Naive thymus-derived CD4-positive, alpha-beta T cell (primary cell): Measurements from ENCODE around the gene CRHR1. TPM values are rescaled to one million over a fixed set of nuclear protein-coding genes. Genes with fewer than 3 reads are reported as not detected.
A peak's percentile ranks its signal among the peaks of the same experiment; 100 is the strongest.

ENCODE experiments used
- ATAC-seq: fragments of 150-1000 bp; cut with Tn5 transposase; 2 replicates; pipeline ENCODE4 v1.10.0; 2021; ENCODE audit warnings: mild to moderate bottlenecking, moderate library complexity
- CTCF ChIA-PET: fragments of 350-600 bp; sonication (Branson Sonifier 250); formaldehyde crosslinking; loops from one replicate; lab custom pipeline; 2021; ENCODE audit warnings: antibody characterized with exemption; lab: Charles Lee
- POLR2A ChIA-PET: fragments of 350-600 bp; sonication (Branson Sonifier 250); formaldehyde crosslinking; loops from one replicate; lab custom pipeline; 2021; ENCODE audit warnings: antibody characterized with exemption, inconsistent platforms; lab: Charles Lee
- DNase-seq, 9 donors: peaks; one replicate each; pipeline versions ENCODE4 v3.0.0 to v3.0.0-alpha.2; 2020 to 2022; ENCODE audit warnings: mixed read lengths in 1 of 9
- H3K27ac ChIP-seq: one replicate; pipeline ENCODE4 v1.7.0; 2013; ENCODE audit warnings: mild to moderate bottlenecking, low read depth, low read length, moderate library complexity
- H3K27me3 ChIP-seq, 2 donors: one replicate each; pipeline ENCODE4 v1.7.0; 2013; ENCODE audit warnings: low read length in 2 of 2, mild to moderate bottlenecking in 2 of 2, moderate library complexity in 2 of 2; ENCODE audit not compliant: control insufficient read depth in 2 of 2, insufficient read depth in 2 of 2
- H3K36me3 ChIP-seq, 3 experiments: 1 replicate in 2 of 3; 2 replicates in 1 of 3; pipeline ENCODE4 v1.7.0; 2013; ENCODE audit warnings: low read length in 3 of 3, mild to moderate bottlenecking in 3 of 3, moderate library complexity in 1 of 3; ENCODE audit not compliant: insufficient read depth in 3 of 3, control insufficient read depth in 2 of 3
- H3K4me1 ChIP-seq, 2 donors: one replicate each; pipeline ENCODE4 v1.7.0; 2013; ENCODE audit warnings: low read length in 2 of 2, mild to moderate bottlenecking in 2 of 2, moderate library complexity in 1 of 2; ENCODE audit not compliant: control insufficient read depth in 2 of 2, insufficient read depth in 2 of 2
- H3K4me3 ChIP-seq: 2 replicates; pipeline ENCODE4 v1.7.0; 2013; ENCODE audit warnings: mild to moderate bottlenecking, low read length
- H3K9me3 ChIP-seq, 3 experiments: 1 replicate in 2 of 3; 2 replicates in 1 of 3; pipeline ENCODE4 v1.7.0; 2013; ENCODE audit warnings: low read length in 3 of 3; ENCODE audit not compliant: control insufficient read depth in 2 of 3
- H3K27ac Mint-ChIP-seq, 9 donors: one replicate each; pipeline ENCODE4 v1.8.0; 2020 to 2022; ENCODE audit warnings: mixed read lengths in 9 of 9, mild to moderate bottlenecking in 8 of 9, moderate library complexity in 5 of 9, inconsistent platforms in 2 of 9
- H3K27me3 Mint-ChIP-seq, 5 donors: one replicate each; pipeline ENCODE4 v1.8.0; 2021 to 2022; ENCODE audit warnings: mixed read lengths in 5 of 5, mild to moderate bottlenecking in 1 of 5
- H3K36me3 Mint-ChIP-seq, 5 donors: one replicate each; pipeline ENCODE4 v1.8.0; 2020 to 2022; ENCODE audit warnings: mixed read lengths in 5 of 5, mild to moderate bottlenecking in 3 of 5, inconsistent platforms in 1 of 5
- H3K4me1 Mint-ChIP-seq, 7 donors: one replicate each; pipeline ENCODE4 v1.8.0; 2020 to 2022; ENCODE audit warnings: mixed read lengths in 7 of 7, mild to moderate bottlenecking in 3 of 7, inconsistent platforms in 1 of 7
- H3K4me3 Mint-ChIP-seq, 10 donors: one replicate each; pipeline ENCODE4 v1.8.0; 2020 to 2022; ENCODE audit warnings: mild to moderate bottlenecking in 10 of 10, mixed read lengths in 10 of 10, moderate library complexity in 6 of 10, inconsistent platforms in 2 of 10
- H3K9me3 Mint-ChIP-seq, 11 donors: one replicate each; pipeline ENCODE4 v1.8.0; 2020 to 2022; ENCODE audit warnings: mixed read lengths in 11 of 11, mild to moderate bottlenecking in 4 of 11, inconsistent platforms in 1 of 11, moderate library complexity in 1 of 11
- intact Hi-C, 2 donors: fragments of 100-400 bp; cut with micrococcal nuclease; formaldehyde crosslinking; loops; one replicate each; pipeline ENCODE4 v1.15.1; 2023
- polyA plus RNA-seq, 2 donors: library from polyadenylated mRNA; unstranded; fragments of 300-500 nt; fragmentation: Illumina TruSeq; gene quantifications; one replicate each; pipeline ENCODE4 v1.2.3, GENCODE V29; 2021
- total RNA-seq, 6 experiments: library from RNA in 5 of 6; stranded (reverse) in 5 of 6; gene quantifications; 1 replicate in 5 of 6; 2 replicates in 1 of 6; pipeline ENCODE4 v1.2.3 and lab custom pipeline; 2021 to 2026

The CRHR1 gene
- total and polyA plus RNA-seq, 7 experiments from 2014 or later, result not detected

DNA sequence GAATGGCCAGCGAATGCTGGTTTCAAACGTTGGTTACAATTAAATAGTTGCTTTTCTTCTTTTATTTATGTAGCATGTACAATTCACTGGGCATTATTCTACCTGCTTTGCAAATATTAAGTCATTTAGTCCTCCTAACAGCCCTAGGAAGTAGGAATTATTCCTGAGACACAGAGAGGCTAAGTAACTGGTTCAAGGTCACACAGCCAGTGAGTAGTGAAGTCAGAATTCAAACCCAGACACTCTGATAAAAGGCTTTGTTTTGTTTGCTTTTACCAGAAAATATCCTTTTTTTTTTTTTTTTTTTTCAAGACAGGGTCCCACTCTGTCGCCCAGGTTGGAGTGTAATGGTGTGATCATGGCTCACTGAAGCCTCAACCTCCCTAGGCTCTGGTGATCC lies 2.2 kb downstream of the CRHR1 start:
- no peaks in the 10 kb centered on the region for H3K9me3 ChIP-seq
- H3K4me3 Mint-ChIP-seq, result peak overlapping the region in 7 of 10 donors; percentile 31 to 82 (median 60)
- no peak overlapping the region for H3K4me3 ChIP-seq
- peaks cover 5 to 12% of the 10 kb centered on the region in 2 donors for H3K27me3 ChIP-seq
- H3K36me3 ChIP-seq, result no peaks in the 10 kb centered on the region
- peaks cover 0 to 9% (median 4%) of the 10 kb centered on the region in 7 donors for H3K4me1 Mint-ChIP-seq
- H3K9me3 Mint-ChIP-seq, result peaks cover 0 to 1% (median 0%) of the 10 kb centered on the region in 11 donors
- ChIA-PET CTCF (no interaction called here), POLR2A (no interaction called here)
- no peak overlapping the region for H3K27ac ChIP-seq
- no peak for ATAC-seq
- H3K27me3 Mint-ChIP-seq, result peaks cover 57 to 81% (median 60%) of the 10 kb centered on the region in 5 donors
- no peaks in the 10 kb centered on the region for H3K4me1 ChIP-seq
- intact Hi-C loops, result loop anchor here in 1 of 2 donors (10.0 kb wide), 1 partner anchor 108 kb away; the partner anchor contains the start of gene MAPT
- no peaks in the 10 kb centered on the region for H3K36me3 Mint-ChIP-seq
- no peak for DNase-seq
- no peak overlapping the region for H3K27ac Mint-ChIP-seq

DNA sequence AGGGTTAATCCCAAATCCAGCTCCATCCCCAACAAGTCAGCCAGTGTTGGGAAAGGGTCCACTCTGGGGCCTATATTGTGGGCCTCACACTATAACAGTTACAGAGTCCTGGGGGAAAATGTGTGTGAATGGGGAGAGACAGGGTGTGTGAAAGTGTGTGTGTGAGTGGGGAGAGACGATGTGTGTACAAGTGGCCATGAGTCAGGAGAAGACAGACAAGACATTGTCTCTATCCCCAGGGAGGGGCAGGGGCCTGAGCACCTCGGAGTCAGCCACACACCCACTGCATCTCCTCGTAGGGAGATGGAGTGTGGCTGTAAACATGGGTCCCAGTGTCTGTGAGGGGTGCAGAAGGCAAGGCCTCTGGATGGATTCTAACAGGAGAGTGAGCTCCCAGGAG lies 2.9 kb downstream of the CRHR1 start:
- Mint-ChIP-seq H3K9me3 (no peaks in the 10 kb centered on the region), H3K27ac (no peak overlapping the region), H3K27me3 (peaks cover 54 to 76% (median 57%) of the 10 kb centered on the region in 5 donors), H3K4me1 (peaks cover 0 to 9% (median 4%) of the 10 kb centered on the region in 7 donors), H3K36me3 (no peaks in the 10 kb centered on the region), H3K4me3 (no peak overlapping the region)
- CTCF ChIA-PET, result no interaction called here
- no peaks in the 10 kb centered on the region for H3K4me1 ChIP-seq
- no peaks in the 10 kb centered on the region for H3K9me3 ChIP-seq
- no peaks in the 10 kb centered on the region for H3K36me3 ChIP-seq
- H3K27me3 ChIP-seq, result peaks cover 5 to 12% of the 10 kb centered on the region in 2 donors
- no peak overlapping the region for H3K4me3 ChIP-seq
- H3K27ac ChIP-seq, result no peak overlapping the region
- POLR2A ChIA-PET, result interaction anchor here (0.6 kb wide), 1 partner anchor 203 kb away, joined by 4 read pairs; no protein-coding TSS in a partner anchor
- intact Hi-C loops, result loop anchor here in 1 of 2 donors (10.0 kb wide), 1 partner anchor 108 kb away; the partner anchor contains the start of gene MAPT
- DNase-seq, result no peak
- ATAC-seq, result no peak

DNA sequence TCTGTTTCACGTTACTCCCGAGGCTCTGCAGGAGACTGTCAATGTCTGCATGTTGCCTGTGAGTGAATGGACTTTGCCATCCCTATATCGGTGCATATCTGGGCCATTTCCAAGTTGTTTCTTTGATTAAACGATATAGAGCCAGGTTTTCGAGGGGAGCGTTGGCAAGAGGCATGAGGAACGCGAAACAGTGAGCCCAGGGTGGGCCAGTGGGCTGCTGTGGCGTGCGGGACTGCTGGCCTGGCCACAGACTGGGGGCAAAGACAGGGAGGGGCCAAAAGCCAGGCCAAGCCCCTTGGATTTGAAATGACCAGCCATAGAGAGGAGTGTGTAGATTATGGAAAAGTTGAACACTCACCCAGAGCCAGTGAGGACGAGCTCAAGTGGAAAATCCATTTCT lies 3.5 kb downstream of the CRHR1 start:
- DNase-seq, result no peak
- Histone ChIP-seq H3K27me3 (peaks cover 5 to 9% of the 10 kb centered on the region in 2 donors), H3K36me3 (no peaks in the 10 kb centered on the region), H3K4me1 (no peaks in the 10 kb centered on the region), H3K27ac (no peak overlapping the region), H3K4me3 (no peak overlapping the region), H3K9me3 (no peaks in the 10 kb centered on the region)
- Mint-ChIP-seq H3K27me3 (peaks cover 54 to 76% (median 57%) of the 10 kb centered on the region in 5 donors), H3K4me3 (no peak overlapping the region), H3K27ac (no peak overlapping the region), H3K4me1 (peaks cover 0 to 9% (median 4%) of the 10 kb centered on the region in 7 donors), H3K9me3 (no peaks in the 10 kb centered on the region), H3K36me3 (no peaks in the 10 kb centered on the region)
- CTCF ChIA-PET, result interaction anchor here (0.8 kb wide), 1 partner anchor 13 kb away, joined by 3 read pairs; no protein-coding TSS in a partner anchor
- no peak for ATAC-seq
- intact Hi-C loops, result loop anchor here in 1 of 2 donors (10.0 kb wide), 1 partner anchor 107 kb away; the partner anchor contains the start of gene MAPT
- POLR2A ChIA-PET, result interaction anchor here (0.6 kb wide), 1 partner anchor 204 kb away, joined by 4 read pairs; no protein-coding TSS in a partner anchor

DNA sequence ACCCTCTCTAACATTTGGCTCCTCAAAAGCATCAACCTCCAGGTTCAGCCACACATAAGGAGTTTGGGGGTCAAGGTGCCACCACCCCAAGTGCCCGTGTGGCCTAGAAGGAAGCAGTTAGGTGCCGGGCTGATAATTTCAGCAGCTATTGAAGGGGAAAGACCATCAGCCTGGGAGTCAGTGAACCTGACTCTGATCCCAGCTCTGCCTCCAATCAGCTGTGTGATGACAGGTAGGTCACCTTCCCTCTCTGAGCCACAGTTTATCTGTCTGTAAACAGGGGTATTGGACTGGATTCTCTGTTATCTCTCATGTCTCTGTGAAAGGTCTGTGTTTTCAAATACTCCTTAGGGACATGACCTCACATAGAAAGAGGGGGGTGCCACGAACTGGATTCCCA lies 3.9 kb downstream of the CRHR1 start:
- DNase-seq (no peak), ATAC-seq (no peak)
- H3K9me3 Mint-ChIP-seq, result no peaks in the 10 kb centered on the region
- H3K27ac Mint-ChIP-seq, result no peak overlapping the region
- ChIA-PET CTCF (interaction anchor here (0.8 kb wide), 1 partner anchor 13 kb away, joined by 3 read pairs; no protein-coding TSS in a partner anchor), POLR2A (no interaction called here)
- no peak overlapping the region for H3K4me3 Mint-ChIP-seq
- Histone ChIP-seq H3K9me3 (no peaks in the 10 kb centered on the region), H3K27me3 (peaks cover 5 to 6% of the 10 kb centered on the region in 2 donors), H3K36me3 (no peaks in the 10 kb centered on the region), H3K4me3 (no peak overlapping the region), H3K27ac (no peak overlapping the region), H3K4me1 (no peaks in the 10 kb centered on the region)
- peaks cover 54 to 74% (median 57%) of the 10 kb centered on the region in 5 donors for H3K27me3 Mint-ChIP-seq
- H3K36me3 Mint-ChIP-seq, result no peaks in the 10 kb centered on the region
- intact Hi-C loops, result loop anchor here in 1 of 2 donors (10.0 kb wide), 1 partner anchor 107 kb away; the partner anchor contains the start of gene MAPT
- peaks cover 0 to 9% (median 4%) of the 10 kb centered on the region in 7 donors for H3K4me1 Mint-ChIP-seq

DNA sequence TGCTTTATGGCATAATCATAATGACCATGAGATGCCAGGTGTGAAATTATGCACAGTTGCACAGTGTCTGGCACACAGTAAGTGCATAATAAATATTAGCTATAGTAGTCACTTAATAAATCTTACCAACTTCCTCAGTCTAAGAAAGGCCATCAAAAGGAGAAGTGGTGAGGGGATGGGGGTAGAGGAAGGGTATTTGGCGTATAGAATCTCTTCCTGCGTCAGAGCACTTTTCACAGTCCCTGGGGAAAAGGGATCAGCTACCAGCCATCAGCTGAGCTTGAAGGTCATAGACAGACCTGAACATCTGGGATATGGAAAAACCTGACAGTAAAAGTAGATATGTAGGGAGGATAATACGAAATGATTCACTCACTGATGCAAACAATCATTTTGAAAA lies 5.8 kb downstream of the CRHR1 start:
- Histone ChIP-seq H3K4me3 (no peak overlapping the region), H3K27me3 (peaks cover 3 to 5% of the 10 kb centered on the region in 2 donors), H3K4me1 (no peaks in the 10 kb centered on the region), H3K27ac (no peak overlapping the region), H3K9me3 (no peaks in the 10 kb centered on the region), H3K36me3 (no peaks in the 10 kb centered on the region)
- CTCF ChIA-PET, result no interaction called here
- H3K27me3 Mint-ChIP-seq, result peaks cover 50 to 70% (median 55%) of the 10 kb centered on the region in 5 donors
- no peak overlapping the region for H3K27ac Mint-ChIP-seq
- H3K4me3 Mint-ChIP-seq, result no peak overlapping the region
- H3K4me1 Mint-ChIP-seq, result peaks cover 0 to 9% (median 0%) of the 10 kb centered on the region in 7 donors
- no peaks in the 10 kb centered on the region for H3K36me3 Mint-ChIP-seq
- POLR2A ChIA-PET, result no interaction called here
- ATAC-seq (no peak), DNase-seq (no peak)
- H3K9me3 Mint-ChIP-seq, result no peaks in the 10 kb centered on the region
- intact Hi-C loops, result loop anchor here in 1 of 2 donors (10.0 kb wide), 1 partner anchor 105 kb away; the partner anchor contains the start of gene MAPT

DNA sequence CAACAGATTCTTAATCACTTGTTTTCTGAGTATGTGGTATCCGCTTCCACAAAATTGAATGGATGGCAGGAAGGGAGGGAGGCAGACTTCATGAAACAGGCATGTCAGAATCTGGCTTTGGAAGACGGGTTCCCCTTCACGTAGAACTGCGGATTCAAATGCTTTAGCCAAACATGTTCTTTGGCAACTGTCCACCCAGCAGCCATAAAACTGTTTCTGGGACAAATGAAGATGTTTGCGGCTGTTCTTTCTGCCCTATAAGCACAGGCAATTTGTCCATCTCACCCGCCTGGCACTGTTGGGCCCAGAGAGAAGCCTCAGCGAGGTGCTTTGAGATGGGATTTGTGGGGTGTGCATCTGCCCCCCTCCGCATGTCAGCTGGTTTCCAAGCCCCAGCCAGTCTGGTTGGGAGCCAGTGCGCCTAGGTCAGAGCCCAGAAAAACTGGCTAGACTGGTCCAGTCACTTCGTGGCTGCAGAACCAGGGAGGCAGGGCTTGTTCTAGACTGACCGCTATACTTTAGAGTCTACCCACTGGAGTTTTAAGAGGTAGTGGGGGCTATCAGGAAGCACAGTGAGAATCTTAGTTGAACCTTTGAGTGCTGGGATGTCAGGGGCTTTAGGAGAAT lies 6.3 kb downstream of the CRHR1 start:
- Histone ChIP-seq H3K4me1 (no peaks in the 10 kb centered on the region), H3K27ac (no peak overlapping the region), H3K36me3 (no peaks in the 10 kb centered on the region), H3K4me3 (no peak overlapping the region), H3K27me3 (peaks cover 0 to 5% of the 10 kb centered on the region in 2 donors), H3K9me3 (no peaks in the 10 kb centered on the region)
- ATAC-seq, result no peak
- Mint-ChIP-seq H3K9me3 (no peaks in the 10 kb centered on the region), H3K27ac (no peak overlapping the region), H3K36me3 (no peaks in the 10 kb centered on the region), H3K27me3 (peaks cover 50 to 67% (median 56%) of the 10 kb centered on the region in 5 donors), H3K4me3 (no peak overlapping the region), H3K4me1 (peaks cover 0 to 8% (median 0%) of the 10 kb centered on the region in 7 donors)
- ChIA-PET CTCF (no interaction called here), POLR2A (no interaction called here)
- intact Hi-C loops, result no loop called here
- no peak for DNase-seq
